RWPE1 (cell line): ENCODE measurements around the gene TIMM13.
"Not testable (repeated sequence)": the region's sequence is repeated elsewhere in the genome, so short reads cannot be mapped to it uniquely, and the experiment has no call there.

Source experiments
- CTCF ChIA-PET: fragments of 350-600 bp; sonication (Branson Sonifier 250); formaldehyde crosslinking; extraction: SDS; loops from one replicate; lab custom pipeline; 2021; lab: Yijun Ruan, JAX
- POLR2A ChIA-PET: fragments of 400-600 bp; formaldehyde crosslinking; extraction: SDS; loops from one replicate; lab custom pipeline; 2020; ENCODE audit warnings: antibody characterized with exemption; ENCODE audit not compliant: low non-redundant PET; lab: Yijun Ruan, JAX
- DNase-seq: peaks from one replicate; pipeline ENCODE4 v3.0.0; 2012; ENCODE audit warnings: low spot score
- H3K27ac ChIP-seq: fragments of 450-650 bp; 2 replicates; pipeline ENCODE4 v1.5.1; 2017
- CTCF ChIP-seq: fragments of 450-650 bp; conservative IDR thresholded peaks from 2 replicates; pipeline ENCODE4 v1.5.1; 2017; ENCODE audit warnings: low read depth, mild to moderate bottlenecking

Gene TIMM13

DNA sequence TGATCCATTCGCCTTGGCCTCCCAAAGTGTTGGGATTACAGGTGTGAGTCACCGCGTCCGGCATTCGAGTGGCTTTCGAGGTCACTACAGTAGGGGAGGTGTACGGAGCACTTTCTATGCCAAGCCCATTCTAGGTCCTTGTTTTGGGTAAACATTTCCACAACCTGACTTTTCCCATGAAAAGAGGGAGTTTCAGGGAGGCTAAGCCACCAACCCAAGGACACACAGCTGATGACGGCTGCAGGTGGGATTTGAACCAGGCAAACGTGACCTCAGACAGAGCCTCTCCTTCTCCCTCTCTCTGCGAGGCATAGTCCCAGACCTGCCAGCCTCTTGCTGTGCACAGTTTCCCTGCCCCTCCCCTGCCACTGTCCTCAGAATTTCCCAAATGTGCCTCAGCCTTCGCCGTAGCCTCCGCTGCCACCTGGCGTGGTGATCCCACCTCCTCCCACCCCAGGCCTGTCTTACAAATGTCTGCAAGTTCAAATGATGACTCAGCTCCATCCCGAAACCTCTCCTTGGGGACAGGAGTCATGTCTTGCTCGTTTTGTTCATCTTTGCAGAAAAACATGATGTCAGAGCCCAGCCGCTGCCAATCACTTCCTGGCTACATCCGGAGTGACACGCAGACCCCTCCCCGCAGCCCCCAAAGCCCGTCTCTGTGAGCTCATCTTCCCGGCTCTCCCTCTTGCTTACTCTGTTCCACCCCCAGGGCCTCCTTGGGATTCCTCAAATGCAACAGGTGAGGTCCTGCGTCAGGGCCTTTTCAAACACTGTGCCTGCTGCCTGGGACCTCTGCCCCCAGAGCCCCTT is 41.9 kb upstream of the TIMM13 start:
- peak overlapping the region; percentile 72 for H3K27ac ChIP-seq
- POLR2A ChIA-PET = no interaction called here
- no peak for DNase-seq
- CTCF ChIA-PET = interaction anchor here (0.8 kb wide), 1 partner anchor 44 kb away, joined by 6 read pairs; no protein-coding TSS in a partner anchor
- no peak for TF ChIP-seq CTCF

DNA sequence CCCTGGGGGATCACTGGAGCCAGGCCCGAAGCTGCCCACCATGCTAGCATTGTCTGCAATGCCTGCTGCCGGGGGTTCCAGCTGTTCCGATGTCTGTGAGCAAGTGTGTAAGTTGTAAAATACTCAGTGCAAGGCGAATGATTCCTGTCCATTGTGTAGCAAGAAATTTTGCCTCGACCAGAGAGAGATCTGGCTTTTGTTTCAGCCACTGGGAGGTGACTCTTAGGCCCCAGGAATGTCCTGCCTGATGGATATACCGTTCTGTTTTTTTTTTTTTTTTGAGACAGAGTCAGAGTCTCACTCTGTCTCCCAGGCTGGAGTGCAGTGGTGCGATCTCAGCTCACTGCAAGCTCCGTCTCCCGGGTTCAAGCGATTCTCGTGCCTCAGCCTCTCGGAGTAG is 41.2 kb upstream of the TIMM13 start:
- TF ChIP-seq CTCF = no peak
- CTCF ChIA-PET = interaction anchor here (0.8 kb wide), 1 partner anchor 44 kb away, joined by 6 read pairs; no protein-coding TSS in a partner anchor
- DNase-seq = no peak
- H3K27ac ChIP-seq = peak overlapping the region; percentile 72
- POLR2A ChIA-PET = no interaction called here

GRCh38 chr19:2464389-2464788 is 37.0 kb upstream of the TIMM13 start:
- H3K27ac ChIP-seq = peak overlapping the region; percentile 89
- TF ChIP-seq CTCF = no peak
- CTCF ChIA-PET = interaction anchor here (0.5 kb wide), 1 partner anchor 149 kb away, joined by 3 read pairs; no protein-coding TSS in a partner anchor
- POLR2A ChIA-PET = no interaction called here
- no peak for DNase-seq

DNA sequence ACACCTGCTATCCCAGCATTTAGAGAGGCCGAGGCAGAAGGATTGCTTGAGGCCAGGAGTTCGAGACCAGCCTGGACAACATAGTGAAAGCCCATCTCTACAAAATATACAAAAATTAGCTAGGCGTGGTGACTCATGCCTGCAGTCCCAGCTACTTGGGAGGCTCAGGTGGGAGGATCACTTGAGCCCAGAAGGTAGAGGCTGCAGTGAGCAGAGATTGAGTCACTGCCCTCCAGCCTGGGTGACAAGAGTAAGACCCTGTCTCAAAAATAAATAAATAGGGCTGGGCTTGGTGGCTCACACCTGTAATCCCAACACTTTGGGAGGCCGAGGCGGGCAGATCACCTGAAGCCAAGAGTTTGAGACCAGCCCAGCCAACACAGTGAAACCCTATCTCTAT is 36.3 kb upstream of the TIMM13 start:
- CTCF ChIA-PET = interaction anchor here (0.6 kb wide), 1 partner anchor 133 kb away, joined by 3 read pairs; no protein-coding TSS in a partner anchor
- peak overlapping the region; percentile 89 for H3K27ac ChIP-seq
- DNase-seq, POLR2A ChIA-PET: not testable (repeated sequence)

GRCh38 chr19:2462635-2463421 is 35.4 kb upstream of the TIMM13 start:
- POLR2A ChIA-PET = no interaction called here
- TF ChIP-seq CTCF = no peak
- peak; percentile 40 for DNase-seq
- CTCF ChIA-PET = interaction anchor here (0.5 kb wide), 1 partner anchor 174 kb away, joined by 4 read pairs; no protein-coding TSS in a partner anchor
- peak overlapping the region; percentile 89 for H3K27ac ChIP-seq

DNA sequence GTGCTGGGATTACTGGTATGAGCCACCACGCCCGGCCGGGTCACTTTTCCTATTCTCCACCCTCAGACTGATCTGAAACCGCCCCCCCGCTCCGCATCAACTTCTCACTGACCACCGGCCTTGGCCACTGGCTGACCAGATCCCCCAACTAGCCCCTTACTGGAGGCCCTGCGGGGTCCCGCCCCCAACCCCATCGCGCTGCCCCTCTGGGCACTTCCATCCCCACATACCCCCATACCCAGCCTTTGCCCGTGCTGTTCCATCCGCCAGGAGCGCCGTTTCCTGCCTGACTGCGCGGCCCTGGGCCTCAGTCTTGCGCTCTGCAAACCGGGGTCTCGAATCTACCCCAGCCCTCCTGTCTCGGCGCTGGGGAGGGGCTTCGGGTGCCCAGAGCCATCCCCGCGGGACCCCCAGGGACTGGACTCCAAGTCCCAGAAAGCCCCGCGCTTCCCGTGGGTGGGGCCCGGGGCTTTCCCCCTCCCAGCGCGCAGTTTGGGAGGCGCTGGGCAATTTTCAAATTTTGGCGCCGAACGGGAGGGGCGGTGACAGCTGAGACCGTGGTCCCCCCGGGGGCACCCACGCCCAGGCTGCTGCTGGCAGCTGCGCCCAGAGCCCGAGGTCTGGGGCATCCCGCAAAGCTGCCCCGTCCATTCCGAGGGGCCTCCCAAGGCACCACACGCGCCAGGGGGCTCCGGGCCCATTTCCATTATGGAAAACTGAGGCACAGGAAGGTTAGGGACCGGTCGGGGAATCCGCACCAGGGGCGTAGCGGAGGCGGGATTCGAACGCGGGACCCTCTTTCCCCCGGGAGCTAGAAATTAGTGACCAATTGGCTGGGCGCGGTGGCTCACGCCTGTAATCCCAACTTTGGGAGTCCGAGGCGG is 34.6 kb upstream of the TIMM13 start:
- peak; percentile 41 for DNase-seq
- POLR2A ChIA-PET = interaction anchor here (0.7 kb wide), 1 partner anchor 278 kb away, joined by 3 read pairs; the partner anchor contains the start of gene SLC39A3
- no peak for TF ChIP-seq CTCF
- CTCF ChIA-PET = interaction anchor here (0.5 kb wide), 1 partner anchor 175 kb away, joined by 4 read pairs; no protein-coding TSS in a partner anchor
- H3K27ac ChIP-seq = peak overlapping the region; percentile 89
